ENCODE results near the gene CHST15.

CHST15 gene

GRCh38 chr10:124033887-124034218 lies 59.5 kb downstream of the CHST15 start:
- no peaks in the 10 kb centered on the region for H3F3A ChIP-seq (ENCODE audit: low read depth)
- H3K4me2 ChIP-seq (ENCODE audit: low read depth, low read length, poor library complexity, severe bottlenecking): no peak overlapping the region
- H3K36me3 ChIP-seq (ENCODE audit: insufficient read depth, low read length): no peaks in the 10 kb centered on the region
- TF ChIP-seq EZH2phosphoT487 (IDR thresholded peaks at IDR 0.05; ENCODE audit: borderline replicate concordance) (no peak), CTCF (conservative IDR thresholded peaks at IDR 0.05; ENCODE audit: low read length) (no peak)
- H3K27me3 ChIP-seq (ENCODE audit: insufficient read depth, low read length, poor library complexity, severe bottlenecking): no peaks in the 10 kb centered on the region
- no peaks in the 10 kb centered on the region for H3K9me2 ChIP-seq (replicated peaks; ENCODE audit: low read depth, low read length)
- no peak overlapping the region for H3K4me3 ChIP-seq (ENCODE audit: low read length, poor library complexity, severe bottlenecking)
- no peaks in the 10 kb centered on the region for H3K79me2 ChIP-seq (ENCODE audit: insufficient read depth, low read length)
- no peaks in the 10 kb centered on the region for H4K20me1 ChIP-seq (ENCODE audit: insufficient read depth, low read length, poor library complexity, severe bottlenecking)
- H3K4me1 ChIP-seq (ENCODE audit: insufficient read depth, low read length, poor library complexity, severe bottlenecking): no peaks in the 10 kb centered on the region
- H3K9me3 ChIP-seq (ENCODE audit: insufficient read depth, low read depth, low read length): no peaks in the 10 kb centered on the region
- H2AFZ ChIP-seq (ENCODE audit: low read length): no peak overlapping the region
- no peak overlapping the region for H3K9ac ChIP-seq (ENCODE audit: low read depth, low read length, poor library complexity, severe bottlenecking)

- no peak for TF ChIP-seq CTCF (conservative IDR thresholded peaks at IDR 0.05; ENCODE audit: low read length)
- TF ChIP-seq EZH2phosphoT487 (IDR thresholded peaks at IDR 0.05; ENCODE audit: borderline replicate concordance): no peak
- no peaks in the 10 kb centered on the region for H4K20me1 ChIP-seq (ENCODE audit: insufficient read depth, low read length, poor library complexity, severe bottlenecking)
- no peaks in the 10 kb centered on the region for H3F3A ChIP-seq (ENCODE audit: low read depth)
- H3K9me2 ChIP-seq (replicated peaks; ENCODE audit: low read depth, low read length): no peaks in the 10 kb centered on the region
- no peaks in the 10 kb centered on the region for H3K27me3 ChIP-seq (ENCODE audit: insufficient read depth, low read length, poor library complexity, severe bottlenecking)
- no peak overlapping the region for H3K4me2 ChIP-seq (ENCODE audit: low read depth, low read length, poor library complexity, severe bottlenecking)
- H3K9ac ChIP-seq (ENCODE audit: low read depth, low read length, poor library complexity, severe bottlenecking): no peak overlapping the region
- H3K4me3 ChIP-seq (ENCODE audit: low read length, poor library complexity, severe bottlenecking): no peak overlapping the region
- H3K4me1 ChIP-seq (ENCODE audit: insufficient read depth, low read length, poor library complexity, severe bottlenecking): no peaks in the 10 kb centered on the region
- H3K36me3 ChIP-seq (ENCODE audit: insufficient read depth, low read length): no peaks in the 10 kb centered on the region
- no peaks in the 10 kb centered on the region for H3K79me2 ChIP-seq (ENCODE audit: insufficient read depth, low read length)
- H3K9me3 ChIP-seq (ENCODE audit: insufficient read depth, low read depth, low read length): no peaks in the 10 kb centered on the region
- no peak overlapping the region for H2AFZ ChIP-seq (ENCODE audit: low read length)
Measured at GRCh38 chr10:124032971-124033886, 60.2 kb downstream of the CHST15 start.

- H3K9me3 ChIP-seq (ENCODE audit: insufficient read depth, low read depth, low read length): no peaks in the 10 kb centered on the region
- H3K4me3 ChIP-seq (ENCODE audit: low read length, poor library complexity, severe bottlenecking): no peak overlapping the region
- no peaks in the 10 kb centered on the region for H4K20me1 ChIP-seq (ENCODE audit: insufficient read depth, low read length, poor library complexity, severe bottlenecking)
- no peak for TF ChIP-seq CTCF (conservative IDR thresholded peaks at IDR 0.05; ENCODE audit: low read length)
- no peak for TF ChIP-seq EZH2phosphoT487 (IDR thresholded peaks at IDR 0.05; ENCODE audit: borderline replicate concordance)
- H3K27me3 ChIP-seq (ENCODE audit: insufficient read depth, low read length, poor library complexity, severe bottlenecking): no peaks in the 10 kb centered on the region
- no peak overlapping the region for H3K9ac ChIP-seq (ENCODE audit: low read depth, low read length, poor library complexity, severe bottlenecking)
- no peak overlapping the region for H3K4me2 ChIP-seq (ENCODE audit: low read depth, low read length, poor library complexity, severe bottlenecking)
- H3K79me2 ChIP-seq (ENCODE audit: insufficient read depth, low read length): no peaks in the 10 kb centered on the region
- H3K4me1 ChIP-seq (ENCODE audit: insufficient read depth, low read length, poor library complexity, severe bottlenecking): no peaks in the 10 kb centered on the region
- H3F3A ChIP-seq (ENCODE audit: low read depth): no peaks in the 10 kb centered on the region
- no peaks in the 10 kb centered on the region for H3K36me3 ChIP-seq (ENCODE audit: insufficient read depth, low read length)
- no peak overlapping the region for H2AFZ ChIP-seq (ENCODE audit: low read length)
- H3K9me2 ChIP-seq (replicated peaks; ENCODE audit: low read depth, low read length): no peaks in the 10 kb centered on the region
Measured at GRCh38 chr10:124032087-124032935, 61.1 kb downstream of the CHST15 start.

Measured in Loucy (cell line).